A549 (cell line): Measurements from ENCODE around the gene TMCO4.

ENCODE experiments used
- CHD2 ChIP-seq: fragments of 150-350 bp; IDR thresholded peaks from 2 replicates; pipeline ENCODE4 v1.6.1; 2014; ENCODE audit warnings: low read length; ENCODE audit not compliant: partially characterized antibody
- CTCF ChIP-seq: fragments of >200 bp; sonication (Bioruptor Twin); formaldehyde crosslinking; IDR thresholded peaks from 3 replicates; pipeline ENCODE4 v1.5.1; 2016
- ESRRA ChIP-seq: fragments of 150-350 bp; IDR thresholded peaks from 2 replicates; pipeline ENCODE4 v1.6.1; 2014; ENCODE audit warnings: mild to moderate bottlenecking, low read length, borderline replicate concordance
- POLR2A ChIP-seq: IDR thresholded peaks from 2 replicates; pipeline ENCODE4 v1.6.1; 2012; ENCODE audit warnings: mild to moderate bottlenecking, low read length
- RAD21 ChIP-seq, 2 experiments: fragments of >200 bp in 1 of 2; sonication (Bioruptor Twin) in 1 of 2; formaldehyde crosslinking in 1 of 2; IDR thresholded peaks in 1 of 2; conservative IDR thresholded peaks in 1 of 2; 2 replicates in 1 of 2; 3 replicates in 1 of 2; pipeline ENCODE4 v1.6.1; 2012 to 2018; ENCODE audit warnings: inconsistent platforms in 1 of 2
- TF ChIP-seq, protein P1 (sequence below): fragments of 200-600 bp; sonication (generic); IDR thresholded peaks from 2 replicates; pipeline ENCODE4 v1.6.1; 2016; ENCODE audit warnings: antibody characterized with exemption, mild to moderate bottlenecking, moderate library complexity

GRCh38 chr1:19768353-19769210 is 31.1 kb downstream of the TMCO4 start:
- no peak for TF ChIP-seq ESRRA
- no peak for TF ChIP-seq CTCF
- TF ChIP-seq RAD21 (conservative IDR thresholded peaks at IDR 0.05 in 1 of 2, IDR thresholded peaks at IDR 0.05 in 1 of 2), result no peak
- TF ChIP-seq, protein P1, sequence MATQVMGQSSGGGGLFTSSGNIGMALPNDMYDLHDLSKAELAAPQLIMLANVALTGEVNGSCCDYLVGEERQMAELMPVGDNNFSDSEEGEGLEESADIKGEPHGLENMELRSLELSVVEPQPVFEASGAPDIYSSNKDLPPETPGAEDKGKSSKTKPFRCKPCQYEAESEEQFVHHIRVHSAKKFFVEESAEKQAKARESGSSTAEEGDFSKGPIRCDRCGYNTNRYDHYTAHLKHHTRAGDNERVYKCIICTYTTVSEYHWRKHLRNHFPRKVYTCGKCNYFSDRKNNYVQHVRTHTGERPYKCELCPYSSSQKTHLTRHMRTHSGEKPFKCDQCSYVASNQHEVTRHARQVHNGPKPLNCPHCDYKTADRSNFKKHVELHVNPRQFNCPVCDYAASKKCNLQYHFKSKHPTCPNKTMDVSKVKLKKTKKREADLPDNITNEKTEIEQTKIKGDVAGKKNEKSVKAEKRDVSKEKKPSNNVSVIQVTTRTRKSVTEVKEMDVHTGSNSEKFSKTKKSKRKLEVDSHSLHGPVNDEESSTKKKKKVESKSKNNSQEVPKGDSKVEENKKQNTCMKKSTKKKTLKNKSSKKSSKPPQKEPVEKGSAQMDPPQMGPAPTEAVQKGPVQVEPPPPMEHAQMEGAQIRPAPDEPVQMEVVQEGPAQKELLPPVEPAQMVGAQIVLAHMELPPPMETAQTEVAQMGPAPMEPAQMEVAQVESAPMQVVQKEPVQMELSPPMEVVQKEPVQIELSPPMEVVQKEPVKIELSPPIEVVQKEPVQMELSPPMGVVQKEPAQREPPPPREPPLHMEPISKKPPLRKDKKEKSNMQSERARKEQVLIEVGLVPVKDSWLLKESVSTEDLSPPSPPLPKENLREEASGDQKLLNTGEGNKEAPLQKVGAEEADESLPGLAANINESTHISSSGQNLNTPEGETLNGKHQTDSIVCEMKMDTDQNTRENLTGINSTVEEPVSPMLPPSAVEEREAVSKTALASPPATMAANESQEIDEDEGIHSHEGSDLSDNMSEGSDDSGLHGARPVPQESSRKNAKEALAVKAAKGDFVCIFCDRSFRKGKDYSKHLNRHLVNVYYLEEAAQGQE, result no peak
- TF ChIP-seq POLR2A, result no peak
- no peak for TF ChIP-seq CHD2
